Right renal cortex interstitium (tissue), 3 donors: ENCODE results near the gene BMP3. TPM values are rescaled to one million over a fixed set of nuclear protein-coding genes. Genes with fewer than 3 reads are reported as not detected.

Experiments used
- DNase-seq, 3 donors: peaks; one replicate each; pipeline ENCODE4 v3.0.0-alpha.2; 2013; ENCODE audit warnings: low read depth in 3 of 3, low spot score in 2 of 3
- polyA plus RNA-seq, 3 donors: library from polyadenylated mRNA; unstranded; fragments of 120-200 nt; gene quantifications; one replicate each; pipeline ENCODE4 v1.2.1, GENCODE V29; 2013; ENCODE audit not compliant: insufficient read length in 3 of 3

Gene BMP3
- polyA plus RNA-seq, 3 donors: 13.7 to 17.5 (median 16.9) TPM

GRCh38 chr4:81040012-81040659 is 9.6 kb downstream of the BMP3 start:
- DNase-seq: no peak

- no peak for DNase-seq
Observed at GRCh38 chr4:81042578-81043365, 12.3 kb downstream of the BMP3 start.

GRCh38 chr4:81049330-81049729 is 18.8 kb downstream of the BMP3 start:
- DNase-seq: no peak

- DNase-seq: no peak
Observed at GRCh38 chr4:81049907-81050306, 19.4 kb downstream of the BMP3 start.

- DNase-seq: no peak
Observed at GRCh38 chr4:81052119-81053068, 21.9 kb downstream of the BMP3 start.

GRCh38 chr4:81058621-81059020 is 28.1 kb downstream of the BMP3 start:
- no peak for DNase-seq

- no peak for DNase-seq
Observed at GRCh38 chr4:81060587-81061343, 30.3 kb downstream of the BMP3 start.

GRCh38 chr4:81061344-81061730 is 30.8 kb downstream of the BMP3 start:
- no peak for DNase-seq

- no peak for DNase-seq
Observed at GRCh38 chr4:81062001-81062400, 31.5 kb downstream of the BMP3 start.

GRCh38 chr4:81065446-81065845 is 34.9 kb downstream of the BMP3 start:
- DNase-seq: no peak

- peak; percentile 61 to 78 (median 76) for DNase-seq
Observed at GRCh38 chr4:81069706-81070331, 39.3 kb downstream of the BMP3 start.

GRCh38 chr4:81071013-81071412 is 40.5 kb downstream of the BMP3 start:
- DNase-seq: no peak

GRCh38 chr4:81081156-81081555 is 50.6 kb downstream of the BMP3 start:
- DNase-seq: no peak

GRCh38 chr4:81084029-81084428 is 53.5 kb downstream of the BMP3 start:
- DNase-seq: no peak

- DNase-seq: peak in 2 of 3 donors; percentile 45 to 47
Observed at GRCh38 chr4:81084634-81085033, 54.1 kb downstream of the BMP3 start.

GRCh38 chr4:81085291-81085690 is 54.8 kb downstream of the BMP3 start:
- no peak for DNase-seq

GRCh38 chr4:81085979-81086378 is 55.5 kb downstream of the BMP3 start:
- DNase-seq: no peak

GRCh38 chr4:81093720-81094401 is 63.4 kb downstream of the BMP3 start:
- no peak for DNase-seq

GRCh38 chr4:81095389-81095788 is 64.9 kb downstream of the BMP3 start:
- no peak for DNase-seq
